ENCODE measurements around the gene KCTD10. TPM values are rescaled to one million over a fixed set of nuclear protein-coding genes. Genes with fewer than 3 reads are reported as not detected.
A peak's percentile ranks its signal among the peaks of the same experiment; 100 is the strongest.

Gene KCTD10
- total and polyA plus RNA-seq, 7 donors, result 53.5 to 123 (median 82.8) TPM

DNA sequence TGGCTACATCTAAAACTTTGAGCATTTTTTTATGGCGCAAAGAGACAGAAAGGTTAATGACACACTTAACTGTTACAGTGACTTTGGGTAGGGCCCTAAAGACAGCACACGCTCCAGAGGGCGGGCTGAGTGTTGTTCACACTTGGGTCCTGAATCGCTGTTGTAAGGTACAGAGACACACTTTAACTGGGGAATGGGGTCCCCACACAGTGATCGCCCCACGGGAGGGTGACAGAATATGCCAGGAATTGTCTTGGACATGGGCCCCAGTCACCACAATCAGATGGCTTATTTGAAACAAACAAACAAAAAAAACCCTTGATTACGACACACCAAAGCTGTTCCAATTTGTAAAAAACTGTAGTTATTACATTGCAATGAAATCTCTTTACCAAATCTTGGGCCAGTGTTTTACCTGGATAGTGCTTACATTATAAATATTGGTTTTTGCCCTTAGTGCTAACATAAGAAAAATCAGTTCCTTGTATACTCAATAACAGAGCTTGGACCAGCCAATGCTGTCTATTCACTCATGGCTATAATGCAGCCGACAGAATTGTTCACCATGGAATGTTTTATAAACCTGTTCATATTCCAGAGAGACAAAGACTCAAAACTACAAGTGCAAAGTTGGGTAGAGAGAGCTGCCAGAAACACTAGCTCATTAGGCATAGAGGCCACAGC lies 28.3 kb downstream of the KCTD10 start:
- H3K36me3 ChIP-seq, result peaks cover 7 to 77% (median 24%) of the 10 kb centered on the region in 4 donors
- no peaks in the 10 kb centered on the region for H3K9me3 ChIP-seq
- 16 to 75% methylated on average over 8 of the region's 8 CpGs for WGBS, 2 donors
- peak overlapping the region; percentile 52 to 98 (median 80) for H3K27ac ChIP-seq
- intact Hi-C loops (cut with DNase I), result no loop called here
- no peak for TF ChIP-seq POLR2A (IDR thresholded peaks at IDR 0.05)
- no peak for TF ChIP-seq POLR2AphosphoS5 (IDR thresholded peaks at IDR 0.05)
- H3K27me3 ChIP-seq, result no peaks in the 10 kb centered on the region
- no peak for DNase-seq
- H3K4me1 ChIP-seq, result peaks cover 0 to 68% (median 64%) of the 10 kb centered on the region in 4 donors
- no peak overlapping the region for H3K4me3 ChIP-seq

GRCh38 chr12:109448272-109448671 lies 28.8 kb downstream of the KCTD10 start:
- intact Hi-C loops (cut with DNase I), result no loop called here
- Histone ChIP-seq H3K27me3 (no peaks in the 10 kb centered on the region), H3K27ac (peak overlapping the region in 3 of 4 donors; percentile 65 to 98 (median 94)), H3K36me3 (peaks cover 7 to 71% (median 18%) of the 10 kb centered on the region in 4 donors), H3K4me3 (no peak overlapping the region), H3K4me1 (peaks cover 0 to 70% (median 66%) of the 10 kb centered on the region in 4 donors), H3K9me3 (no peaks in the 10 kb centered on the region)
- TF ChIP-seq POLR2A (IDR thresholded peaks at IDR 0.05) (no peak), POLR2AphosphoS5 (IDR thresholded peaks at IDR 0.05) (no peak), EP300 (IDR thresholded peaks at IDR 0.05) (no peak)
- TF ChIP-seq, protein P1, sequence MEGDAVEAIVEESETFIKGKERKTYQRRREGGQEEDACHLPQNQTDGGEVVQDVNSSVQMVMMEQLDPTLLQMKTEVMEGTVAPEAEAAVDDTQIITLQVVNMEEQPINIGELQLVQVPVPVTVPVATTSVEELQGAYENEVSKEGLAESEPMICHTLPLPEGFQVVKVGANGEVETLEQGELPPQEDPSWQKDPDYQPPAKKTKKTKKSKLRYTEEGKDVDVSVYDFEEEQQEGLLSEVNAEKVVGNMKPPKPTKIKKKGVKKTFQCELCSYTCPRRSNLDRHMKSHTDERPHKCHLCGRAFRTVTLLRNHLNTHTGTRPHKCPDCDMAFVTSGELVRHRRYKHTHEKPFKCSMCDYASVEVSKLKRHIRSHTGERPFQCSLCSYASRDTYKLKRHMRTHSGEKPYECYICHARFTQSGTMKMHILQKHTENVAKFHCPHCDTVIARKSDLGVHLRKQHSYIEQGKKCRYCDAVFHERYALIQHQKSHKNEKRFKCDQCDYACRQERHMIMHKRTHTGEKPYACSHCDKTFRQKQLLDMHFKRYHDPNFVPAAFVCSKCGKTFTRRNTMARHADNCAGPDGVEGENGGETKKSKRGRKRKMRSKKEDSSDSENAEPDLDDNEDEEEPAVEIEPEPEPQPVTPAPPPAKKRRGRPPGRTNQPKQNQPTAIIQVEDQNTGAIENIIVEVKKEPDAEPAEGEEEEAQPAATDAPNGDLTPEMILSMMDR (IDR thresholded peaks at IDR 0.05), result no peak
- DNase-seq, result no peak
- WGBS, 2 donors, result 30 to 62% methylated on average over 5 of the region's 5 CpGs

- H3K36me3 ChIP-seq, result peaks cover 6 to 66% (median 12%) of the 10 kb centered on the region in 4 donors
- H3K27me3 ChIP-seq, result no peaks in the 10 kb centered on the region
- WGBS, 2 donors, result 64 to 78% methylated on average over 9 of the region's 9 CpGs
- intact Hi-C loops (cut with DNase I), result no loop called here
- TF ChIP-seq EP300 (IDR thresholded peaks at IDR 0.05), result no peak
- TF ChIP-seq POLR2AphosphoS5 (IDR thresholded peaks at IDR 0.05), result no peak
- TF ChIP-seq, protein P1 (IDR thresholded peaks at IDR 0.05), result no peak
- TF ChIP-seq POLR2A (IDR thresholded peaks at IDR 0.05), result no peak
- H3K4me1 ChIP-seq, result peaks cover 0 to 65% (median 59%) of the 10 kb centered on the region in 4 donors
- no peaks in the 10 kb centered on the region for H3K9me3 ChIP-seq
- no peak for DNase-seq
- no peak overlapping the region for H3K4me3 ChIP-seq
- peak overlapping the region in 1 of 4 donors; percentile 61 for H3K27ac ChIP-seq
Measured at GRCh38 chr12:109447482-109447881, 29.6 kb downstream of the KCTD10 start.

DNA sequence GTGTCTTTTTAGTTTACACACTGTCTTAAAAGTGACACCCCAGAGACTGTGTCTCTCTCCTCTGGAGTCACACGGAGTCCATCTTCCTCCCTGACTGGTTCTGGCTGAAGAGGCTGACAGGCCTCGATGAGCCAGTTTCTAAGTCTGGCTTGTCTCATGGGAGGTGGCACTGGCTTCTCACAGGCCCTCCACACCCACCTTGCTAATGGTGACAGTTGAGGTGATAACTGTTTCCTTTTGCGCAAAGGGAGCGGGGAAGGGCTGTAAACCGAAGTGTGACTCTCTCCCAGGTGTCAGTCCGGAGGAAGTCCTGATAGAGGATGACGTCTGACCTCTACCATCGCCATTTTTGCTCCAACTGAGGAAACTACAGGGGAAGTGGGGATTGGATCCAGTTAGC lies 30.2 kb downstream of the KCTD10 start:
- TF ChIP-seq POLR2AphosphoS5 (IDR thresholded peaks at IDR 0.05), result no peak
- TF ChIP-seq, protein P1 (IDR thresholded peaks at IDR 0.05), result no peak
- no peak for TF ChIP-seq EP300 (IDR thresholded peaks at IDR 0.05)
- no peak for TF ChIP-seq POLR2A (IDR thresholded peaks at IDR 0.05)
- Histone ChIP-seq H3K4me3 (no peak overlapping the region), H3K27ac (peak overlapping the region in 2 of 4 donors; percentile 61), H3K9me3 (no peaks in the 10 kb centered on the region), H3K4me1 (peaks cover 0 to 59% (median 52%) of the 10 kb centered on the region in 4 donors), H3K27me3 (no peaks in the 10 kb centered on the region), H3K36me3 (peaks cover 5 to 66% (median 14%) of the 10 kb centered on the region in 4 donors)
- 31 to 77% methylated on average over 8 of the region's 8 CpGs for WGBS, 2 donors
- intact Hi-C loops (cut with DNase I), result no loop called here
- no peak for DNase-seq

DNA sequence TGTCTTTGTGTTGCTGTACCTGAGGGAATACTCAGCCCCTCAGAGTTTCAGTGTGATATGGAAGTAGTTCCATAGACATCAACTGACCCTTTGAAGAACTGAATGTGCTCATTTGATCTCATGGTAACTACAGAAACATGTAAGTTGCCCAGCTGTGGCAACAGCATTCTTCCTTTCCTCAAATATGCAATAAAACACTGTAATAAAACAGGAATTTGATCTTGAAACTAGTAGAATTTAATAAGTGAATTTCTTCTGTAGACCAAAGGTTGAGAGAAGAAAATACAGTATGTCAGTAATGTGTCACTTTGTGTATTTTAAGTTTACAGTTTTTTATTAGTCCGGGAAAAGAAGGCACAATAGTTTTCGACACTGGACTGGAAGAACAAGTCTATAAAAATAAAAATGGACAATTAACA lies 31.9 kb downstream of the KCTD10 start:
- WGBS, 2 donors, result 14 to 57% methylated on average over 2 of the region's 2 CpGs
- no peak overlapping the region for H3K4me3 ChIP-seq
- no peaks in the 10 kb centered on the region for H3K27me3 ChIP-seq
- intact Hi-C loops (cut with DNase I), result no loop called here
- H3K36me3 ChIP-seq, result peaks cover 0 to 49% (median 8%) of the 10 kb centered on the region in 4 donors
- H3K9me3 ChIP-seq, result no peaks in the 10 kb centered on the region
- peaks cover 0 to 42% (median 37%) of the 10 kb centered on the region in 4 donors for H3K4me1 ChIP-seq
- peak overlapping the region in 3 of 4 donors; percentile 19 to 61 (median 61) for H3K27ac ChIP-seq
- DNase-seq, result no peak
- no peak for TF ChIP-seq EP300 (IDR thresholded peaks at IDR 0.05)
